GM18907 (cell line): ENCODE data around the gene SEMA5A.
A peak's percentile ranks its signal among the peaks of the same experiment; 100 is the strongest.

ENCODE experiments used
- ATAC-seq: cut with Tn5 transposase; IDR thresholded peaks from one replicate; pipeline ENCODE4 v1.9.1; 2021; ENCODE audit warnings: mild to moderate bottlenecking, moderate library complexity; ENCODE audit not compliant: unreplicated experiment

SEMA5A gene

DNA sequence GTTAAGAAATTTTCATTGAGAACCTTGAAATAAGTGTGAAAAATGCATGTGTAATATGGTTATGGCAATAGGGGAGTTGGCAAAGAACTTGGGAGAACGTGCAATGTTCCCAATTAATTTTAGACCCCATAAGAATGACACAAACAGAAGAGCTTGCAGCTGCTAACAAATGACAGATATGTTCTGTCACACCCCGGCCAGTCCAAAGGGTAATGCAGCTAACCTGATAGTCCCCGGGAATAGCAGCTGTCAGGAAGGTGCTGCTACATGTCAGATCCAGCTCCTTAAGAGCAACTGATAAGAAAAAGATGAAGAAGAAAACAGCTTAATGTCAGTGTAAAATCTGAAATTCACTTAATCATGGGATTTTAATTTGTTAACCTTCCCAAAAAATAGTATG, 30.4 kb downstream of the SEMA5A start:
- ATAC-seq, result no peak

DNA sequence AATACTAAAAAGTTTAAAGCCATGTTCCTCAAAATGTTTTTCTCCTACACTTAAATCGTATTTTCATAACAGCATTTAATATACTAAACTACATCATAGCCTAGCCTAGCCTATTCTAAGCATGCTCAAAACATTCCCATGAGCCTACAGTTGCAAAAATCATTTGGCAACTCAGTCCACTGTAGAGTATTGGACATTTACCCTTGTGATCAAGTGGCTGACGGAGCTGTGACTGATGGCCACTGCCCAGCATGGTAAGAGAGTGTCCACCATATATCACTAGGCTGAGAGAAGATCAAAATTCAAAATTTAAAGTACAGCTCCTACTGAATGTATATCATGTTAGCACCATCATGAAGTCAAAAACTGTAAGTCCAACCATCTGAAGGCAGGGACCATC, 30.9 kb downstream of the SEMA5A start:
- no peak for ATAC-seq

DNA sequence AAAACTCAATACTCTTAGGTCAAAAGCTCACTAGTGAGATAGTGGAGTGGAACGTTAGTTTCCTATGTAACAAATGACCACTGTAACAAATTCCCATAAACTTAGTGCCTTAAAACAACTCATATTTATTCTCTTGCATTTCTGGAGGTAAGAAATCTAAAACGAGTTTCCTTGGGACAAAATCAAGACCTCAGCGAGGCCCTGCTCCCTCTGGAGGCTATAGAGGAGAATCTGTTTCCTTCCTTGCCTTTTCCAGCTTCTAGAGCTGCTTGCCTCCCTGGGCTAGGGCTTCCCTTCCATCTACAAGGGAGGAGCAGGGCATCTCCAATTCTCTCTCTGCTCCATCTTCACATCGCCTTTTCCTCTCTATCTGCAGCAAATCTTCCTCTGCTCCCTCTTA, 32.0 kb downstream of the SEMA5A start:
- ATAC-seq, result no peak

DNA sequence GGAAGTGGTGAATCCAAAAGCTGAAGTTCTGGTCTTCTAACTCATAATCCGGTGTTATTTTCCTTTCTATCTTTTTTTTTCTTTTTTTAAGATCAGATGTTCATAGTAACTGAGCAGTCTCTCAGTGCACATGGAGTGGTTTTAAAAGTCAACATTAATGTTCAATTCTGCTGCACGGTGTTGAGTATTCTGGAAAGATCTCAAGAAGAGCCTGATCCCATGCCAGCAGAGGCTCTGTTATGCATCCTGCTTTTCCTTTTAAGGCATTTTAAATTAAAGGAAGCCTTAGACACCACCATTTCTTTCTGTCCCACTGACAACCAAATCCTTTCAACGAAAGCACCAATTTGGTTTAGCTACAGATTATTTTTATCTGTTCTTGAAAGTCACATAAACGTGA, 33.4 kb downstream of the SEMA5A start:
- ATAC-seq, result no peak

DNA sequence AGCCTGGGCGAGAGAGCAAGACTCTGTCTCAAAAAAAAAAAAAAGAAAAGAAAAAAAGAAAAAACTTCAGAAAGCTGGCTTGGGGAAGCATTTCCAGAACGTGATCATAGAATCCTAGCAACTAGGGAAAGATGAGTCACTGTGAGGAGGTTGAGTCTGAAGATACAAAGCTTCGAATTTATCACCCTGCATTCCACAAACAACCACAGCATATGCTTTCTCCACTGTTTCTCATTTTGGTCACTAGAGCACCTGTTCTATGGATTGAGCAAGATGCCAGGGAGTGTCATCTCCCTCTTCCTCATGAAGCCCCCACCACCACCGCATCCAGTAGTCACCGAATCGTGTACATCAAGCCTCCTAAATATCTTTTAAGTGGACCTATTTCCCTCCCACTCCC, 37.9 kb downstream of the SEMA5A start:
- ATAC-seq, result no peak

DNA sequence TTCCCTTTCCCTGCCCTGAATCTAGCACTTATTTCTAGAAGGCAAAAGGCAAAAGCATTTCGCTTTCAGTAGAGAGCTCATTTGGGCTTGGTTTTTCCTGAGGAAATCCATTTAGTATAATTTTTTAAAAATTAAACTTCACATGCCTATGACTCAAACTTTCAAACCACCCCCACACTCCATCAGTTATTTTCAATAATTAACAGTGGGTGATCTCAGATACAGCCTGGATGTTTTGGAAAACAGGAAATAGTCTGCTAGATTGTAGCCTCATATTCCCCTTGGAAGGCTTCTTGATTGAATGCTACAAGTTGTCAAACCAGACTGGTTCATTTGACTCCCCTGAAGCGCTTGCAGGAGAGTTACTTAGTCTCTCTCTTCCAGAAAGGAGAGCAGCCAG, 40.6 kb downstream of the SEMA5A start:
- ATAC-seq, result no peak

DNA sequence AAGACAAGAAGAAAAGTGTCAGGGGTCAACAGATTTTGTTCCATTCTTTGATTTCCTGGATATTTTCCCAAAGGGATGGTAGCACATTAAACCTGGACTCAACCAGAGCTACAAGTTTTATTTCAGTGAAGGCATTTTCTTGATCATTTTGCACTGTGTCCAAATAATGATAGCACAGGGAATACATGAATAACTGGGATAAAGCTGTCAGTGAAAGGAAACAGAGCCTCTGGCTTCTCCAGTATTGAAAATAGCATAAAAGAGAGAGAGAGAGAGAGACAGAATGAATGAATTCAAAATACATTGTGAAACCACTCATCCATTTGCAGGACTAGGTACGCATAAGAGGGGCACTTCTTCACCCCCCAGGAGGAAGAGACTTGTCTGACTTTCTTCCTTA, 43.0 kb downstream of the SEMA5A start:
- ATAC-seq, result no peak

DNA sequence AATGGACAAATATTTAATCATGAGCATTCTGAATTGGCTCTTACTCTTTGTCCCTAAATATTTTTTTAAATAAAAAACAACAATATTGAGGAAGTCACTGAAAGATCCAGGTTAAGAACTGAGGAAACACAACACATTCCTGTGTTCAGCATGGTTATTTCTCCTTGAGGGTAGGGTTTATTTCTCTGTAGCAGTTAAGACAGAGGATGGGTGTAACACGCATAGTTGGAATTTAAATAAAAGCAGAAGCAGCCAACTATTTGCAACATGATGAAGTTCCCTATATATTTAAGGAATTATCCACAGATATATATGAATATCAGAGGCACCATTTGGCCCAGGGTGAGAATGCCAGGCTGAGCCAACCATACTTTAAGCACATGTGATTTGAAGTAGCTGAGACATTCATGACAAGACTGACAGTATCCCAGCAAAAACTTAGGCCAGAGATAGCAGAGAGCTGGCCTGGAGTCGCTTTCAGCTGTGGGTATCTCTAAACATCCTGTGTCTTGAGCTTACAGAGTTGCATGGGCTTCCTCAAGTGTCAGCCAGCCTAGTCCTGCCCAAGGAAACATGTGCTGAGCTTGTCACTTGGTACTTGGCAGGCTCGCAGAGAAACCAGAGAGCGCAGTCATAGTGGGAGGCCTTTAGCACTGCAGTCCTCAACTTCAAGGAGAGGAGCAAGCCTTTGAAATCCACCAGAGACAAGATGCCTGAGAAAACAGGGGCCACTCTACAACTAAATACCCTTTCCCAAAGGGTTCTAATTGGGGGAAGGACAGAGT, 43.6 kb downstream of the SEMA5A start:
- ATAC-seq, result no peak

DNA sequence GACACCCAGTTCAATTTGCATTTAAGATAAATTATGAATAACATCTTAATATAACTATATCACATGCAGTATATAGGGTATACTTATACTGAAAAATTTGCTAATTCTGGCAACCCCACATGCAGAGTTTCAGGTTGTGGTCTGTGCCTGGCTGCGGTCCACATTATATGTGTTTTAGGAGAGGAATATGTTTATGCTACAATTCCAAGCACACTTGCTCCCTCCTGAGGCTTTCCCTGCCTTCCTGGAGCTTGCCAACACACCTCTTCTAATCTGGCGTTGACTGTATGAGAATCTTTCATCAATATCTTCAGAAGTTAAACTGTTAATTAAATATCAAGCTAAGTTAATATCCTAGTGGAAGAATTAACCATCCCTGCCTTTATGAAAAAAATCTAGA, 45.2 kb downstream of the SEMA5A start:
- no peak for ATAC-seq

DNA sequence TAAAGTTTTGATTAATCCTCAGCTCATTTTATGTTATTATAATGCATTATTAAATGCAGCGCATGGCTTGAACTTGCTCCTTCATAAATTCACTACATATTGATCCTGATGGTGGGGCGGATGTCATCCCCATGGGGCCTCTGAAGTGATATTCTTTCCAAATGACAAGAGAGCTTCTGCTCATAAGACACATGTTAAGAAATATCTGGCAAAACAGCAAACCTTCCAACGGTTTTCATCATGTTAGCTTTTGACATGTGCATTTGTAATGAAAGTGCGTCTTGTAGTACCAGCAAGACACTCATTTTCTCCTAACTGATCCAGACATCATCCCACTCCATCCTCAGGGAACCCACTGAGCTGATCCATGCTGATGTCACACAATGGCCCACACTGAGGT, 45.7 kb downstream of the SEMA5A start:
- ATAC-seq, result no peak

DNA sequence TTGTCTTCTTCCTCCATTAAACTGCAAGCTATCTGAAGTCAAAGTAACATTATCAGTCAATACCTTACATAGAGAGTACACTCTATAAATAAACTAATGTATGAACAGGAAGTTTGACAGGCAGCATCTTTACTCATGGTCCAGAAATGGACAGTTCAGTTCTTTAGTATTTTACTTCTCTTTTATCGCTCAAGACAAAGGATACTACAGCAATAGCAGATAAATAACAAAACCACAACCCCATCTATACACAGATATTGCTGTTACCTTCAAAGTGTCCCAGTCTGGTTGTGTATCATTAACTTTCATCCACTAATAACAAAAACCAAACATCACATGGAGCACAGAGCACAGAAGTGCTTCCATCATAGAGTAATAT, 46.4 kb downstream of the SEMA5A start:
- peak; percentile 85 for ATAC-seq

DNA sequence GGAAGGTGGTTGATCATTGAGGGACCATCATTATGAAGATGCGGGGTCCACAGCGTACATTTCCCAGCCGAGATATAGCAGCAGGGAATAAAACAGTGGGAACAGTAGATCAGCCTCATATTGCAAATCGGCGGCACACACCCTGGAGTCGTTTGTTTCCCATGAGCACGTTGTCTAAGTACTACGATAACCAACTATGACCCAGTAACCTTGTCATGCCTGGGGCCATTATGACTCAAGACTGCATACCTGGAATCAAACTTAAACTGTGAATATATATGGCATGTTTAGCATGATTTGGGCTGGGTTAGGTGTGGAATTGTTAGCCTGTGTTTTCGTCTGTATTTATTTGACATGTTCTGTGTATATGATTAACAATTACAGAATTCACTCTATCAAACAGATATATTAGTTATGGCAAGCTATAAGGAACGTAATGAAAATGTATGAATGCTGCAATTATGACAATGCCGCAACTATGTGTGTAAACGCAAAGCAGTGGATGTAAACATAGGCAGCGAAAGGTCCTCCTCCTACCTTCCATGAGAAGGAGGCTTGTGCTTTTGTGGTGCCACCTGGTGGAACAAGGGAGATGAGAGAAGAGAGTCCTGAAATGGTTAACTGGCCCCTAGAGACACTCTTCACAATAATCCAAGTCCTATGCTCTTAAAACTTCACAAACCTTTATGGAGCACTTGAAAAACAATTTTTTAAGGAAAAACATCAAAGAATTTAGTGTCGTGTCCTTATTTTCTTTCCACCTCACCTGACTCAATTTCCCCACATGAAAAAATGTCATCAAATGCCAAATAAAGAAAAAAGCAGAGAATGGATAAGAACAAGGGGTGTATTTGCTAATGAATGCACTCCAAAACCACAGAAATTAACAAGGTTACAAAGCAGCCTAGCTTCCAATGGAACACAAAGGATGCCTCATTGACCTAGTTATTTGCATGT, 47.1 kb downstream of the SEMA5A start:
- peak; percentile 60 for ATAC-seq

DNA sequence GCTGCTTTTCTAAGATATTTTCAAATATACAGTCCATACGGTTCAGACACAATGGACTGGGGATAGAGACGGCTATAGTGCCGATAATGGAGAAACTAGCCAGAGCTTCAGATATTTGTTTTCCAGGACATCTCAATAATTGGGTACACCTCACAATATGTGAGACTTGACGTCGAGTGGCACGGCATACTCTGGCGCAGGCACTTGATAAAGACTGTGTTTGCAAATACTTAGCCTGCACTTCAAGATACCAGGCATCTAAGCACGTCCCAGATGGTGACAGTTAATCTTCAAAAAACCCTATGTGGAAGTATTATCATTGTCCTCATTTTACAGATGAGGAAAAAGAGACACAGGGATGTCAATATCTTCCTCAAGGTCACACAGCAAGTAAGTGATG, 48.5 kb downstream of the SEMA5A start:
- ATAC-seq, result no peak

DNA sequence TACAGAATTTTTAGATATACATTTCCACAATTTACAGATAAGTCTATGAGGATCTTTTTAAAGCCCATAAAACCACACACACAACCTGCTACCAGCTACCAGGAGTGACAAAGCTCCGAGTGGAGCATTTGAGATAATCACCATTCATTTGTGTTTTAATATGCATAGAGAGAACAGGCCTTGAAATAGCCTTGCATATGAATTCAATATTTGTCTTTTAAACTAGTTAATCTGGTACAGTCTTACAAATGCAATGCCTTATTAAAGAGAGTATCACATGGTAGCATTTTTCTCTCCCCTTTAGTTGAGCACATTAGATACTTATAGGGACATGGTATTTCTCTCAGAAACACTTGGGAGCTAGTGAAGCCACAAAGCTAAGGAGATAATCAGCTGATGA, 49.1 kb downstream of the SEMA5A start:
- no peak for ATAC-seq

DNA sequence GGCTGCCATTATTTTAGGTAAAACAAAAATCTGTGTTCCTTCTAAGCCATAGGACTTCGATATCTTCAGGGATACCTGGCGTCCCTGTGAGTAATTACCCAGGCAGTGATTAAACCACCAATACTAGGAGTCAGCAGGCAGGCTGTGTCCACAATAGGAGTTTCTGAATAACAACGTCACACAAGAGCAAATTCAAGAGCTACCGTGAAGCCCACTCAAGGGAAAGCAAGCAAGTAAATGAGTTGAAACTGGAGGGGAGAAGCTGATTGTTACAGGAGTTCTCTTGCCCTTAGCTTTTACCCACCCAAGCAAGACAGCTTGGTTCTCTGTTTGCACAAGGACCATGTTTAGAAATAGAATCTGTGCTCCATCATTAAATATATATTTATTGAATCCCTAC, 50.8 kb downstream of the SEMA5A start:
- no peak for ATAC-seq

DNA sequence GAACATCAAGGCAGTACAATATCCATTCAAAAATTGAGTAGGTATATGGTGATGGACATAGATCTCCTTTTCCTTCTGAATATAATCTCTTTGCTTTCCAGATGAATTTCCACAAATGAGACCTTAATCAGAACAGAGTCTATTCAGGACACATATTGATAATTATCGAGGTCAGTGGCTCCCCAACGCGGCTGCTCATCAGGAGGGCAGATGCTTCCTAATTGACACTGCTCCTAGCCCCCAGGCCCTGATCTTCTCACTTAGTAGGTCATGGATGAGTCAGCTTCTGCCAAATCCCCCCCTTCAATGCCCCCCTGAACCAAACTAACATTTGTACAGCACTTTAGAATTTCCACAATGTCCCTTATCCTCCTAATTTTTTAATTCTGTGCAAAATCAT, 51.6 kb downstream of the SEMA5A start:
- no peak for ATAC-seq

DNA sequence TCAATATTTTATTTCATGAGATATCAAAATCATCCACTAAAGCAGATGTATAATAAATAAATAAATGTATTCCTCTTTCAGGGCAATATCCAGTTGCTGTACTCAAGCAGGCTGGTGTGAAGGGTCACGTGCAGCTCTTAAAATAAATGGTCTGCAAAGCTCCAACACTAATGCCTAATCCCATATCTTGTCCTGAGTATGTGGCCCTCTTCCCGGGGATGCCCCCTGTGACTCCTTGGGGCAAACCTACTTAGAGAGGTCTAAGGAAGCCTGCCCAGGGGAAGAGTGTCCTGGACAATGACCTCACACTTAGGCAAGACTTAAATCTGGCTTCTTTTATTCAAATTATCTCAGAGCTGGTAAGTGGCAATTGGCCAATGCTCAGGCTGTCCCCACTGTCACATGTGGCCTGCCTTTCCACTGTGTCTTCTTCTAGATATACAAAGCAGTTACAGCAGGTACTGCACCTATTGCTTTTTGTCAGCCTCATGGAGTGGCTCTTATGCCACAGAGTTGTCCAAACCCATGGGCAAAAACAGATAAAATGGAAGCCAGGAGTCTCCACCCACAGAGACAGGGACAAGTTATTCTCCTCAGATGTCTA, 55.3 kb downstream of the SEMA5A start:
- ATAC-seq, result no peak

DNA sequence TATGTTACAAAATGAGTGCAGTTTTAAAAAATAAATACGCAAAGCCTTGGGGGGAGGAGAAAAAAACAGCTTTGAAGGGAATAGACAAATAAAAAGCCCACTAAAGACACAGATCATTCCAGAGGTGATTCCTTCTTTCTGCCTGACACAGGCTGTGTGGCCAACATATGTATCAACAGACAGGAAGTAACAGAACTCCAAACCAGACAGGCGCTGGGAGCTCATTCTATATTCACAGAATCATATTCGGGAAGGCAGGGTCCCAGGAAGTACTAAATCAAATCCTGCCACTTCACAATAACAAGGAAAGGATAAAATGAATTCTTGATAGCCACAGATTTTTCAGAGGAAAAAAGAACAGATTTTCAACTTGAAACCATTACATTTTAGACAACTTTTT, 62.1 kb downstream of the SEMA5A start:
- no peak for ATAC-seq

DNA sequence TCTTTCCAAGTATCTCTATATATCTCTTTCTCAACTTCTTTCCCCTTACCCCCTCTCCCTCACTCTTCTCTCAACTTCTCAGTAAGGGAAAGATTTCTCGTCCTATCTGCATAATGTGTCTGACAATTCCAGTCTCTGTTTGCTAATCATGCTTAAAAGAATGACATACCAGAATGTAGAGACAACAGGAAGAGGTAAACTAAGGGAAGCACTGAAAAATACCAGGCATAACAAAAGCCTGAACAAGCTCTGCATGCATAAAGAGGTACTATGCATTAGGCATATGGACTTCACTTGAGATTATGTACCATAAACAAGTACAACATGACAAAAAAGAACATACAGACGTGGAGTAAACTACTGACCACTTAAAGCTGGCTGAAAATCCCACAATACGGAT, 62.6 kb downstream of the SEMA5A start:
- ATAC-seq, result no peak

DNA sequence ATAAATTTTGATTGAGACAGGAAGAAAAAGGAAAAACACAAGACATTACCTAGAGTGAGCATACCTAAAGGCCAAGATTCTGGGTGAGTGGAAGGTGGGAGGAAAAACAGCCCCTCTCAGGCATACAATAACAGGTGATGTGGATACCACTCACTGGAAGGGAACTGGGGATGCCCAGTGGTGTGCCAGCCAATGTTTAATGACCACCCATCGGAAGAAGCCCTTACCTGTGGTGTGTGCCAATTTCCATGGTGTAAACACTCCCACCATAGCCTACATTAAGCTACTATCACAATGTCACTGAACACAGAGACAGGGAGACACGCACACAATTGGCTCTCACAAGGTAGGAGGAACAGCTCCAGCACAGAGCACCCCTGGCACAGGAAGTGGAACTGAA, 63.5 kb downstream of the SEMA5A start:
- ATAC-seq, result no peak

DNA sequence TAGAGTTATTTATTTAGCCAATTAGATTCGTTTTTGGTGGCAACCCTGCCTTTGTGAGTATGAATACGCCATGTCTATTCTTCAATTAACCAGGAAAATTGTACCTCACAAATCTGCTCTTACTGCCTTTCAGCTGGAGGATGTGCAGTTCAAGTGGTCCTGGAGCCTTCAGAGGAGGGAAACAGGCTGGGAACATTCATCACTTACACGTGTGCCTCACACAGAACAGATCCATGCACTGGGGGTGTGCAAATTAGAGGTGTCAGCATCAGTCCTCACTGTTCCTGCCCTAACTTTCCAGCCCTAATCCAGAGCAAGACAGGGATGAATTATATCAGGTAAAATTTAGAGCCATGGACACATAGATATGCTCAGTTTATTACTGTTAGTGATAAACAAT, 65.4 kb downstream of the SEMA5A start:
- ATAC-seq, result no peak

DNA sequence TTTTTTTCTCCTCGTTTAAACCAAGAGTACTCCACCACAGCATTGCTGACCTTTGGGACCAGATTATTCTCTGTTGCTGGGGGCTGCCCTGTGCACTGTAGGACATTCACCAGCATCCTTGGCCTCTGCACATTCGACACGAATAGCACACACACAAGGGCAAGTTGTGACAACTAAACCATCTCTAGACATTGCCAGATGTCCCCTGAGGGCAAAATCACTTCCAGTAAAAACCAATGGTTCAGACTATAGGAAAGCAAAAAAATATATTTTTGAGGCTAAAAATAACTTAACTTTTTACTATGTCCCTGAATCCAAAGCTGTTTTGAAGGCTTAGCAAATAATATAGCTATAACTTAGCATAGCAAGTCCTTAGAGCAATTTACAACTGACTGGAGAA, 65.9 kb downstream of the SEMA5A start:
- no peak for ATAC-seq
